Lower leg skin (tissue), 3 donors: ENCODE results near the gene PCCA.

Experiments
- POLR2A ChIP-seq, 2 donors: fragments of 450-650 bp; IDR thresholded peaks; one replicate each; pipeline ENCODE4 v1.6.1; 2016 to 2017; ENCODE audit warnings: antibody characterized with exemption in 2 of 2, mild to moderate bottlenecking in 1 of 2, moderate library complexity in 1 of 2
- TF ChIP-seq, protein P1 (sequence below), 3 donors: fragments of 450-650 bp; IDR thresholded peaks; one replicate each; pipeline ENCODE4 v1.5.1; 2016; ENCODE audit warnings: antibody characterized with exemption in 3 of 3, mild to moderate bottlenecking in 3 of 3, moderate library complexity in 2 of 3

DNA sequence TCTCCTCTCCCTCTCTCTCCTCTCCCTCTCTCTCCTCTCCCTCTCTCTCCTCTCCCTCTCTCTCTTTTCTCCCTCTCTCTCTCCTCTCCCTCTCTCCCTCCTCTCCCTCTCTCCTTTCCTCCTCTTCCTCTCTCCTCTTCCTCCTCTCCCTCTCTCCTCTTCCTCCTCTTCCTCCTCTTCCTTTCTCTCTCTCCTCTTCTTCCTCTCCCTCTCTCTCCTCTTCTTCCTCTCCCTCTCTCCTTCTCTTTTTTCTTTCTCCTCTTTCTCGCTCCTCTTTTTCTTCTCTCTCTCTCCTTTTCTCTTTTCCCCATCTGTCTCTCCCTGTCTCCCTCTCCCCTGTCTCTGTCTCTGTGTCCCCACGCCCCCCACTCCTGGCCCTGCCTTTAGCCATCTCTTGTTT, 363.0 kb downstream of the PCCA start:
- TF ChIP-seq, protein P1, sequence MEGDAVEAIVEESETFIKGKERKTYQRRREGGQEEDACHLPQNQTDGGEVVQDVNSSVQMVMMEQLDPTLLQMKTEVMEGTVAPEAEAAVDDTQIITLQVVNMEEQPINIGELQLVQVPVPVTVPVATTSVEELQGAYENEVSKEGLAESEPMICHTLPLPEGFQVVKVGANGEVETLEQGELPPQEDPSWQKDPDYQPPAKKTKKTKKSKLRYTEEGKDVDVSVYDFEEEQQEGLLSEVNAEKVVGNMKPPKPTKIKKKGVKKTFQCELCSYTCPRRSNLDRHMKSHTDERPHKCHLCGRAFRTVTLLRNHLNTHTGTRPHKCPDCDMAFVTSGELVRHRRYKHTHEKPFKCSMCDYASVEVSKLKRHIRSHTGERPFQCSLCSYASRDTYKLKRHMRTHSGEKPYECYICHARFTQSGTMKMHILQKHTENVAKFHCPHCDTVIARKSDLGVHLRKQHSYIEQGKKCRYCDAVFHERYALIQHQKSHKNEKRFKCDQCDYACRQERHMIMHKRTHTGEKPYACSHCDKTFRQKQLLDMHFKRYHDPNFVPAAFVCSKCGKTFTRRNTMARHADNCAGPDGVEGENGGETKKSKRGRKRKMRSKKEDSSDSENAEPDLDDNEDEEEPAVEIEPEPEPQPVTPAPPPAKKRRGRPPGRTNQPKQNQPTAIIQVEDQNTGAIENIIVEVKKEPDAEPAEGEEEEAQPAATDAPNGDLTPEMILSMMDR (IDR thresholded peaks at IDR 0.05) = no peak
- TF ChIP-seq POLR2A (IDR thresholded peaks at IDR 0.05) = no peak
